ENCODE results near the gene ADAMTS18.
"Not testable (repeated sequence)": the region's sequence is repeated elsewhere in the genome, so short reads cannot be mapped to it uniquely, and the experiment has no call there.

ADAMTS18 gene

DNA sequence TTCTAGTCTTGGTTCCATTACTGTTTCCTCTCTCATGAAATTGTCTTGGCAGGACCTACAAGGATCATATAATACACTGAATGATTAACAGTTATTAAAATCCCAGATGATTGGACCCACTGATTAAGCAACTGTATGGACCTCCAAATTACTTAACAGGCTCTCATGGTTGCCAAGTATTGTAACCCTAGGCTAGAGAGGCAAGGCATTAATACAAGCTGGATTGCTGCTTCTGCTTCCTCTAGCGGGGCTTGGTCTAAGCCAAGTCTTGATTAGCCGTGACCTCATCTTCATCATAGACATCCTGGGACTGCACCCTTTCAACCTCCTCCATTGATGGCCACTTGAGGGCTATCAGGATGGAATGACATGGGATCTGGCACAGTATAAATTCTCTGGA lies 188.7 kb downstream of the ADAMTS18 start:
- TF ChIP-seq ZNF433 (tag by site-specific recombination; IDR thresholded peaks at IDR 0.05; ENCODE audit: low read depth) = no peak
- TF ChIP-seq ZNF501 (tag by site-specific recombination; IDR thresholded peaks at IDR 0.05) = no peak
- no peak for TF ChIP-seq ZSCAN18 (tag by site-specific recombination; IDR thresholded peaks at IDR 0.05)
- TF ChIP-seq ZNF223 (tag by site-specific recombination; IDR thresholded peaks at IDR 0.05) = no peak
- TF ChIP-seq ZNF311 (tag by site-specific recombination; IDR thresholded peaks at IDR 0.05; ENCODE audit: borderline replicate concordance) = no peak
- TF ChIP-seq ZNF580 (tag by site-specific recombination; IDR thresholded peaks at IDR 0.05) = no peak
- TF ChIP-seq GLI2 (tag by site-specific recombination; IDR thresholded peaks at IDR 0.05; ENCODE audit: borderline replicate concordance, low read depth) = no peak
- TF ChIP-seq IKZF3 (tag by site-specific recombination; IDR thresholded peaks at IDR 0.05) = no peak
- no peak for TF ChIP-seq ZNF660 (tag by site-specific recombination; IDR thresholded peaks at IDR 0.05)
- no peak for TF ChIP-seq ZNF37A (tag by site-specific recombination; IDR thresholded peaks at IDR 0.05)
- TF ChIP-seq, protein P1, sequence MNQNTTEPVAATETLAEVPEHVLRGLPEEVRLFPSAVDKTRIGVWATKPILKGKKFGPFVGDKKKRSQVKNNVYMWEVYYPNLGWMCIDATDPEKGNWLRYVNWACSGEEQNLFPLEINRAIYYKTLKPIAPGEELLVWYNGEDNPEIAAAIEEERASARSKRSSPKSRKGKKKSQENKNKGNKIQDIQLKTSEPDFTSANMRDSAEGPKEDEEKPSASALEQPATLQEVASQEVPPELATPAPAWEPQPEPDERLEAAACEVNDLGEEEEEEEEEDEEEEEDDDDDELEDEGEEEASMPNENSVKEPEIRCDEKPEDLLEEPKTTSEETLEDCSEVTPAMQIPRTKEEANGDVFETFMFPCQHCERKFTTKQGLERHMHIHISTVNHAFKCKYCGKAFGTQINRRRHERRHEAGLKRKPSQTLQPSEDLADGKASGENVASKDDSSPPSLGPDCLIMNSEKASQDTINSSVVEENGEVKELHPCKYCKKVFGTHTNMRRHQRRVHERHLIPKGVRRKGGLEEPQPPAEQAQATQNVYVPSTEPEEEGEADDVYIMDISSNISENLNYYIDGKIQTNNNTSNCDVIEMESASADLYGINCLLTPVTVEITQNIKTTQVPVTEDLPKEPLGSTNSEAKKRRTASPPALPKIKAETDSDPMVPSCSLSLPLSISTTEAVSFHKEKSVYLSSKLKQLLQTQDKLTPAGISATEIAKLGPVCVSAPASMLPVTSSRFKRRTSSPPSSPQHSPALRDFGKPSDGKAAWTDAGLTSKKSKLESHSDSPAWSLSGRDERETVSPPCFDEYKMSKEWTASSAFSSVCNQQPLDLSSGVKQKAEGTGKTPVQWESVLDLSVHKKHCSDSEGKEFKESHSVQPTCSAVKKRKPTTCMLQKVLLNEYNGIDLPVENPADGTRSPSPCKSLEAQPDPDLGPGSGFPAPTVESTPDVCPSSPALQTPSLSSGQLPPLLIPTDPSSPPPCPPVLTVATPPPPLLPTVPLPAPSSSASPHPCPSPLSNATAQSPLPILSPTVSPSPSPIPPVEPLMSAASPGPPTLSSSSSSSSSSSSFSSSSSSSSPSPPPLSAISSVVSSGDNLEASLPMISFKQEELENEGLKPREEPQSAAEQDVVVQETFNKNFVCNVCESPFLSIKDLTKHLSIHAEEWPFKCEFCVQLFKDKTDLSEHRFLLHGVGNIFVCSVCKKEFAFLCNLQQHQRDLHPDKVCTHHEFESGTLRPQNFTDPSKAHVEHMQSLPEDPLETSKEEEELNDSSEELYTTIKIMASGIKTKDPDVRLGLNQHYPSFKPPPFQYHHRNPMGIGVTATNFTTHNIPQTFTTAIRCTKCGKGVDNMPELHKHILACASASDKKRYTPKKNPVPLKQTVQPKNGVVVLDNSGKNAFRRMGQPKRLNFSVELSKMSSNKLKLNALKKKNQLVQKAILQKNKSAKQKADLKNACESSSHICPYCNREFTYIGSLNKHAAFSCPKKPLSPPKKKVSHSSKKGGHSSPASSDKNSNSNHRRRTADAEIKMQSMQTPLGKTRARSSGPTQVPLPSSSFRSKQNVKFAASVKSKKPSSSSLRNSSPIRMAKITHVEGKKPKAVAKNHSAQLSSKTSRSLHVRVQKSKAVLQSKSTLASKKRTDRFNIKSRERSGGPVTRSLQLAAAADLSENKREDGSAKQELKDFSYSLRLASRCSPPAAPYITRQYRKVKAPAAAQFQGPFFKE (tag by site-specific recombination; IDR thresholded peaks at IDR 0.05; ENCODE audit: borderline replicate concordance) = no peak
- ChIA-PET CTCF (interaction anchor here (0.6 to 1.7 kb wide), 5 partner anchors 9 to 338 kb away, joined by 3 to 5 read pairs (median 3); no protein-coding TSS in a partner anchor), POLR2A (interaction anchor here (0.9 kb wide), 1 partner anchor 191 kb away, joined by 3 read pairs; no protein-coding TSS in a partner anchor)
- H3K9me3 ChIP-seq (ENCODE audit: control insufficient read depth, insufficient read depth, low read depth, low read length) = no peaks in the 10 kb centered on the region
- H3K4me3 ChIP-seq (ENCODE audit: low read depth, low read length) = no peak overlapping the region
- H3K36me3 ChIP-seq (ENCODE audit: control insufficient read depth in 2 of 2, insufficient read depth in 1 of 2, low read length in 2 of 2) = no peaks in the 10 kb centered on the region
- no peak overlapping the region for H3K27ac ChIP-seq (ENCODE audit: extremely low read depth, low read depth, low read length)
- H3K4me1 ChIP-seq (ENCODE audit: control insufficient read depth, insufficient read depth, low read length) = no peaks in the 10 kb centered on the region; the same call in 1 of the 2 replicates

DNA sequence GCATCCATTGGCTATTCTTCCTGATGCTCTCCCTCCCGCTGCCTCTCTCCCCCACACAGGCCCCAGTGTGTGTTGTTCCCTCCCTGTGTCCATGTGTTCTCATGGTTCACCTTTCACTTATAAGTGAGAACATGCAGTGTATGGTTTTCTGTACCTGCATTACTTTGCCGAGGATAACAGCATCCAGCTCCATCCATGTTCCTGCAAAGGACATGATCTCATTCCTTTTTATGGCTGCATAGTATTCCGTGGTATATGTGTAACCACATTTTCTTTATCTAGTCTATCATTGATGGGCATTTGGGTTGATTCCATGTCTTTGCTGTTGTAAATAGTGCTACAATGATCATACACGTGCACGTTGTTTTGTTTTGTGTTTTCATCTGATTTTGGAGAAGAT lies 192.4 kb downstream of the ADAMTS18 start:
- not testable (repeated sequence) for H3K27ac ChIP-seq (ENCODE audit: extremely low read depth, low read depth, low read length)

GRCh38 chr16:77238593-77238992 lies 196.2 kb downstream of the ADAMTS18 start:
- Histone ChIP-seq H3K27ac (ENCODE audit: extremely low read depth, low read depth, low read length) (peak overlapping the region; percentile 47; the same call in 1 of the 2 replicates), H3K9me3 (ENCODE audit: control insufficient read depth, insufficient read depth, low read depth, low read length) (no peaks in the 10 kb centered on the region), H3K4me3 (ENCODE audit: low read depth, low read length) (no peak overlapping the region), H3K4me1 (ENCODE audit: control insufficient read depth, insufficient read depth, low read length) (peaks cover 18% of the 10 kb centered on the region), H3K36me3 (ENCODE audit: control insufficient read depth in 2 of 2, insufficient read depth in 1 of 2, low read length in 2 of 2) (no peaks in the 10 kb centered on the region)
- POLR2A ChIA-PET = no interaction called here
- CTCF ChIA-PET = interaction anchor here (0.6 to 11.2 kb wide), 3 partner anchors 179 to 347 kb away, joined by 4 to 247 read pairs (median 10); no protein-coding TSS in a partner anchor
- no peak for TF ChIP-seq ZNF785 (tag by site-specific recombination; IDR thresholded peaks at IDR 0.05)
- no peak for TF ChIP-seq EGR2 (tag by site-specific recombination; IDR thresholded peaks at IDR 0.05; ENCODE audit: low read depth)
- no peak for TF ChIP-seq ZNF585B (tag by site-specific recombination; IDR thresholded peaks at IDR 0.05)
- no peak for TF ChIP-seq ZNF16 (tag by site-specific recombination; IDR thresholded peaks at IDR 0.05; ENCODE audit: low read depth)
- TF ChIP-seq SALL2 (tag by site-specific recombination; IDR thresholded peaks at IDR 0.05; ENCODE audit: borderline replicate concordance) = no peak
- TF ChIP-seq ZNF335 (tag by site-specific recombination; conservative IDR thresholded peaks at IDR 0.05) = peak; percentile 24
- no peak for TF ChIP-seq ZNF19 (tag by site-specific recombination; IDR thresholded peaks at IDR 0.05; ENCODE audit: low read depth)
- TF ChIP-seq KLF7 (tag by site-specific recombination; IDR thresholded peaks at IDR 0.05; ENCODE audit: borderline replicate concordance) = no peak
- TF ChIP-seq ZFHX2 (tag by site-specific recombination; conservative IDR thresholded peaks at IDR 0.05) = no peak
- peak; percentile 35; the same call in 1 of the 2 replicates for TF ChIP-seq KLF8 (tag by site-specific recombination; IDR thresholded peaks at IDR 0.05)
- no peak for TF ChIP-seq ZNF660 (tag by site-specific recombination; IDR thresholded peaks at IDR 0.05)

More for the DNA sequence above, 192.4 kb downstream of the ADAMTS18 start:
- H3K36me3 ChIP-seq (ENCODE audit: control insufficient read depth in 2 of 2, insufficient read depth in 1 of 2, low read length in 2 of 2); CTCF ChIA-PET; H3K9me3 ChIP-seq (ENCODE audit: control insufficient read depth, insufficient read depth, low read depth, low read length); POLR2A ChIA-PET; H3K4me3 ChIP-seq (ENCODE audit: low read depth, low read length): not testable (repeated sequence)
- peak; percentile 73 for TF ChIP-seq ZNF146 (tag by site-specific recombination; IDR thresholded peaks at IDR 0.05)
- peak; percentile 56; the same call in 1 of the 2 replicates for TF ChIP-seq ZNF580 (tag by site-specific recombination; IDR thresholded peaks at IDR 0.05)
- peaks cover 18% of the 10 kb centered on the region for H3K4me1 ChIP-seq (ENCODE audit: control insufficient read depth, insufficient read depth, low read length)

Data from HEK293 (cell line).